Measurements from ENCODE around the gene CPNE6.

DNA sequence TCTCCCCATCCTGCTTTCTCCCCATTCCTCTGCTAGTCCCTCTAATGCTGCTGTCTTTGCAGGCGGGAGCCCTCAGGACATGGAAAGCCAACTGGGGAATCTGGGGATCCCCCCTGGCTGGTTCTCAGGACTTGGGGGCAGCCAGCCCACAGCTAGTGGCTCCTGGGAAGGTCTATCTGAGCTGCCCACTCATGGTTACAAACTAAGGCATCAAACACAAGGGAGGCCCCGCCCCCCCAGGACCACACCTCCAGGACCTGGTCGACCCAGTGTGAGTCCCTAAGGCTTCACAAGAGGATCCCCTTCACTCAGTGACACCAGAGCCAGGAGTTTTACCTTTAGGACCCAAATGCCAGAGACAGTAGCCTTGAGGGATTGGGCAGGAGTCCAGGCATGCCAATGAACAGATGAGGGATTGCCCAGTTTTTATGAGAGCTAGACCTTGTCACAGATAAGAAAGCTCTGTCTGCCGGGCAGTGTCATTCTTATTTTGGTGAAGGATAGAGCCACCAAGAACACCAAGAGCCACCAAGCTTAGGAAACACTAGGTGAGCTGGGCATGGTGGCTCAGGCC is 8.0 kb upstream of the CPNE6 start:
- TF ChIP-seq CTCF (conservative IDR thresholded peaks at IDR 0.05) (no peak), EZH2 (IDR thresholded peaks at IDR 0.05; ENCODE audit: low read depth) (no peak)
